Memory B cell (primary cell): ENCODE results near the gene PANK1.

ENCODE experiments used
- ATAC-seq: fragments of 150-1000 bp; cut with Tn5 transposase; 2 replicates; pipeline ENCODE4 v1.10.0; 2021; ENCODE audit warnings: low read depth, mild to moderate bottlenecking, moderate library complexity
- DNase-seq, 2 donors: peaks; one replicate each; pipeline ENCODE4 v3.0.0; 2022; ENCODE audit warnings: low spot score in 2 of 2
- H3K27ac Mint-ChIP-seq: one replicate; pipeline ENCODE4 v1.8.0; 2022; ENCODE audit warnings: mild to moderate bottlenecking, moderate library complexity, mixed read lengths
- H3K27me3 Mint-ChIP-seq: one replicate; pipeline ENCODE4 v1.8.0; 2022; ENCODE audit warnings: mixed read lengths
- H3K36me3 Mint-ChIP-seq: one replicate; pipeline ENCODE4 v1.8.0; 2022; ENCODE audit warnings: mild to moderate bottlenecking, mixed read lengths
- H3K4me1 Mint-ChIP-seq: one replicate; pipeline ENCODE4 v1.8.0; 2022; ENCODE audit warnings: mixed read lengths
- H3K4me3 Mint-ChIP-seq: one replicate; pipeline ENCODE4 v1.8.0; 2022; ENCODE audit warnings: mild to moderate bottlenecking, moderate library complexity, mixed read lengths
- H3K9me3 Mint-ChIP-seq: one replicate; pipeline ENCODE4 v1.8.0; 2022; ENCODE audit warnings: mixed read lengths

PANK1 gene

DNA sequence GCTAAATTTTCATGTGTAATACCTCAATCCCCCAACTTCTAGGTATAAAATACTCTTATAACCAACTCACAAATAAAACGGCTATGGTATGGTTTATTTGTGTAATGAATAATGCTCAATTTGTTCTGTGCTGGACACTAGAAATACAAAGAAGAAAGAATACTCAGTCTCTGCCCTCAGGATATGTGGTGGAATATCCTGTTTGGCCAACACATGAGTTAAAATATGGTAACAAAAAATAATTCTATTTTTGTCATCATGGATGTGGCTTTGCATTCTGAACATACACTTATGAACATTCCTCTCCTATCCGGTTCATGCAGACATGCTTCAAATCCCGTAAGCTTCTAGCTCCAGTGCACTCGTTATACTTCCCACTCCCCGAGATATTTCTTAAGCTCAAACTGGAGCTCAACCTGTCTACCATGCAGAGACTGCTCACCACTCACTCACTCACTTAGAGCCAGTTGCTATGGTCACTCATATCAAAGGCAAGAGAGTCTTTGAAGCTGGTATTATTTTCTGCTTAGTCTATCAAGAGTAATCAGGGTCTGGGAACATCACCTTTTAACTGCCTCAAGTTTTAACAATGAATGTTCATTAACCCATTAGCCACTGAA lies 55.8 kb downstream of the PANK1 start:
- Mint-ChIP-seq H3K36me3 (peaks cover 6% of the 10 kb centered on the region), H3K27me3 (no peaks in the 10 kb centered on the region), H3K4me1 (no peaks in the 10 kb centered on the region), H3K9me3 (no peaks in the 10 kb centered on the region), H3K4me3 (no peak overlapping the region), H3K27ac (no peak overlapping the region)
- ATAC-seq (no peak), DNase-seq (no peak)

DNA sequence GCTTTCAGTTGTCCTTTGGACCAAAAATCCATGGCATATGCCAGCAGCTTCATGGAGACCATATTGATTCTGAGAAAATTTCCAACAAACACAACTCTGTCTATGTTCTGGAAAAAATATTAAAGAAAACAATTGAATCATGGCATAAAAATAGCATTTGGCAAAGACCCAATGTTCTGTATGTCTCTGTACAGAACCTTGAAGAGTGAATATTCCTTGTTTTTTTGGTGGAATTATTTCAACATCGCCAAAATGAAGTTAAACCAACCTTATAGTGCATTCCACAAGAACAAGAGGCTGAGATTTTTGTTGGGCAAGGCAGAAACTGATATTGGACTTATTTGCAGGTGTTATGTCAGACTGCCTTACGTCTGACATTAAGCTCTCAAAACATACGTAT lies 56.4 kb downstream of the PANK1 start:
- Mint-ChIP-seq H3K4me3 (no peak overlapping the region), H3K36me3 (peaks cover 6% of the 10 kb centered on the region), H3K27me3 (no peaks in the 10 kb centered on the region), H3K9me3 (no peaks in the 10 kb centered on the region), H3K4me1 (no peaks in the 10 kb centered on the region), H3K27ac (no peak overlapping the region)
- no peak for ATAC-seq
- no peak for DNase-seq

DNA sequence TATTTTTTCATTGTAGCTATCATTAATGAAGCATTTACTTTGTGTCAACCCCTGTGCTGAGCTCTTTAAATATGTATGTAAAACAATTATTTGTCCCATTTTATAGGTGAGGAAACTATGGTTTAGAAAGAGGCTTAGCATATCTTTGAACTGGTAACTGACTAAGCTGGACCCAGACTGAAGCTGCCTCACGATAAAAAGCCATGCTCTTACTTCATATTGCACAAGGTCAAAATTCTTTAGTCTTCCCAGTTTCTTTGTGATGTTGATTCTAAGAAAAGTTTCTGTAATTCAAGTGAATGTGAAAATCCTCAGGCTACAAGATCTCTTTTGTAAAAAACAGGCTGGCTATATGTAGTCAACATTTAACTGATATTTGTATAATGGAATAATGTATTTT lies 63.0 kb downstream of the PANK1 start:
- ATAC-seq (no peak), DNase-seq (no peak)
- Mint-ChIP-seq H3K4me1 (no peaks in the 10 kb centered on the region), H3K4me3 (no peak overlapping the region), H3K27ac (no peak overlapping the region), H3K36me3 (peaks cover 2% of the 10 kb centered on the region), H3K27me3 (no peaks in the 10 kb centered on the region), H3K9me3 (no peaks in the 10 kb centered on the region)

GRCh38 chr10:89580243-89580642 lies 64.8 kb downstream of the PANK1 start:
- no peak for DNase-seq
- H3K4me1 Mint-ChIP-seq = no peaks in the 10 kb centered on the region
- no peak overlapping the region for H3K27ac Mint-ChIP-seq
- no peak overlapping the region for H3K4me3 Mint-ChIP-seq
- H3K36me3 Mint-ChIP-seq = peaks cover 2% of the 10 kb centered on the region
- H3K9me3 Mint-ChIP-seq = no peaks in the 10 kb centered on the region
- no peaks in the 10 kb centered on the region for H3K27me3 Mint-ChIP-seq
- ATAC-seq = no peak

DNA sequence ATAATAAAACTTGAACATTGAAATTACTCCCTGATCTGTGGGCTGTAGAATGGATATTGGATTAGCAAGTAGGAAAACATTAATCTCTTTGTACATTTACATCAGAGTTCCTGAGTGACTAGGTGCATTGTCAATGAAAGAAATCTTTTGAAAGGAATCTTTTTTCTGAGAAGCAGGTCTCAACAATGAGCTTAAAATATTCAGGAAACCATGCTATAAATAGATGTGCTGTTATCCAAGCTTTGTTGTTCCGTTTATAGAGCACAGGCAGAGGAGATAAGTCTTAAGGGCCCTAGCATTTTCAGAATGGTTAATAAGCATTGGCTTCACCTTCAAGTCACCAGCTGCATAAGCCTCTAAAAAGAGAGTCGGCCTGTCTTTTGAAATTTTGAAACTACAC lies 68.3 kb downstream of the PANK1 start:
- H3K27ac Mint-ChIP-seq = no peak overlapping the region
- no peaks in the 10 kb centered on the region for H3K4me1 Mint-ChIP-seq
- H3K36me3 Mint-ChIP-seq = no peaks in the 10 kb centered on the region
- H3K9me3 Mint-ChIP-seq = no peaks in the 10 kb centered on the region
- H3K27me3 Mint-ChIP-seq = no peaks in the 10 kb centered on the region
- ATAC-seq (no peak), DNase-seq (no peak)
- no peak overlapping the region for H3K4me3 Mint-ChIP-seq

DNA sequence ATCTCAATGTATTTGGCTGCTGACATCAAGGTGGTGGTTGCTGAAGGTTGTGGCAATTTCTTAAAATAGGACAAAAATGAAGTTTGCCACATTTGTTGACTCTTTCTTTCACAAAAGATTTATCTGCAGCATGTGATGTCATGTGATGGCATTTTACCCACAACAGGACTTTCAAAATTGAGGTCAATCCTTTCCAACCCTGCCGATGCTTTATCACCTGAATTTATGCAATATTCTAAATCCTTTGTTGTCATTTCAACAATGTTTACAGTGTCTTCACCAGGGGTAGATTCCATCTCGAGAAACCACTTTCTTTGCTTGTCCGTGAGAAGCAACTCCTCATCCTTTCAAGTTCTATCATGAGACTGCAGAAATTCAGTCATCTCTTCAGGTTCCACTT lies 69.0 kb downstream of the PANK1 start:
- DNase-seq (no peak), ATAC-seq (no peak)
- H3K36me3 Mint-ChIP-seq = no peaks in the 10 kb centered on the region
- H3K9me3 Mint-ChIP-seq = no peaks in the 10 kb centered on the region
- H3K27me3 Mint-ChIP-seq = no peaks in the 10 kb centered on the region
- H3K4me1 Mint-ChIP-seq = no peaks in the 10 kb centered on the region
- no peak overlapping the region for H3K27ac Mint-ChIP-seq
- H3K4me3 Mint-ChIP-seq = no peak overlapping the region

DNA sequence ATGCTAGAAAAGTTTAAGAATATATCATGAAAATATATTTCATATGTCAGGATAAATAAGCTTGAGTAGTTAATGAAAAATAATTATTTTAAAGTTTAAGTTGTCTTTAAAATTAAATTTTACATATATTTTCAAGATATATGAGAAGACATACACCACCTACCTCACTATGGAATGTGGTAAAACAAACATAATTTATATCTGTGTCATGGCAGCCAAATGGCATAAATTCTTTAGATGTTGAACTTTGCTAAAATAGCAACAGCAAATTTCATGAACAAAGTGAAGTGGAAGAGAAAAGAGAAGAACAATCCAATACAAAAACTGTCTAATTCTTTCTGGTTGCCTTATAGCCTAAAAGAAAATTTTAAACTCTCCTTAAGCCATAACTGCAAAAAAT lies 70.0 kb downstream of the PANK1 start:
- DNase-seq (no peak), ATAC-seq (no peak)
- H3K9me3 Mint-ChIP-seq = no peaks in the 10 kb centered on the region
- H3K4me3 Mint-ChIP-seq = no peak overlapping the region
- no peak overlapping the region for H3K27ac Mint-ChIP-seq
- H3K27me3 Mint-ChIP-seq = no peaks in the 10 kb centered on the region
- H3K36me3 Mint-ChIP-seq = no peaks in the 10 kb centered on the region
- no peaks in the 10 kb centered on the region for H3K4me1 Mint-ChIP-seq

GRCh38 chr10:89574368-89574767 lies 70.7 kb downstream of the PANK1 start:
- Mint-ChIP-seq H3K9me3 (no peaks in the 10 kb centered on the region), H3K4me1 (no peaks in the 10 kb centered on the region), H3K36me3 (no peaks in the 10 kb centered on the region), H3K4me3 (no peak overlapping the region), H3K27me3 (no peaks in the 10 kb centered on the region), H3K27ac (no peak overlapping the region)
- DNase-seq (no peak), ATAC-seq (no peak)

- no peak for DNase-seq
These were observed 77.3 kb downstream of the PANK1 start for GRCh38 chr10:89567576-89568245.

DNA sequence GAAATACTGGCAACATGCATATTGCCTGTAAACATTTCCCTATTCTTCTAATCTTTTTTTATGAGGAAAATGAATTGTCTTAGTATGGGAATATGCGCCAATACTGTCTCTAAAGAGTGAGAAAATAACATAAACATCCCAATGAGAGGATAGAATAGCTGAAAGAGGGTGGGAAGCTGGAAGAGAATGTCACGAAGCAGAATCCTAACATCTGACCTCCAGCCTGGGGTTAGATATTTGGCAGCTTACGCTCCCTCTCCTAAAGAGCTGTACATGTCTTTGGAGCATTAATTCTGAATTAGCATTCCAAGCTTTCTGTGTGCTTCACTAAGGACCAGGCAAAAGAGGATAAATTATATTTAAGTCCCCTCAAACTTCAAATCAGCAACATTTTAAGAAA lies 78.0 kb downstream of the PANK1 start:
- H3K27me3 Mint-ChIP-seq = peaks cover 2% of the 10 kb centered on the region
- H3K36me3 Mint-ChIP-seq = no peaks in the 10 kb centered on the region
- H3K27ac Mint-ChIP-seq = no peak overlapping the region
- DNase-seq (no peak), ATAC-seq (no peak)
- no peaks in the 10 kb centered on the region for H3K9me3 Mint-ChIP-seq
- no peaks in the 10 kb centered on the region for H3K4me1 Mint-ChIP-seq
- H3K4me3 Mint-ChIP-seq = no peak overlapping the region

More at GRCh38 chr10:89567576-89568245, 77.3 kb downstream of the PANK1 start:
- ATAC-seq = no peak
- no peaks in the 10 kb centered on the region for H3K36me3 Mint-ChIP-seq
- H3K9me3 Mint-ChIP-seq = no peaks in the 10 kb centered on the region
- no peak overlapping the region for H3K27ac Mint-ChIP-seq
- no peaks in the 10 kb centered on the region for H3K4me1 Mint-ChIP-seq
- H3K4me3 Mint-ChIP-seq = no peak overlapping the region
- peaks cover 2% of the 10 kb centered on the region for H3K27me3 Mint-ChIP-seq

GRCh38 chr10:89566095-89566950 lies 78.7 kb downstream of the PANK1 start:
- H3K4me1 Mint-ChIP-seq = no peaks in the 10 kb centered on the region
- H3K27ac Mint-ChIP-seq = no peak overlapping the region
- no peak overlapping the region for H3K4me3 Mint-ChIP-seq
- H3K9me3 Mint-ChIP-seq = no peaks in the 10 kb centered on the region
- peaks cover 2% of the 10 kb centered on the region for H3K27me3 Mint-ChIP-seq
- no peak for ATAC-seq
- DNase-seq = no peak
- no peaks in the 10 kb centered on the region for H3K36me3 Mint-ChIP-seq

DNA sequence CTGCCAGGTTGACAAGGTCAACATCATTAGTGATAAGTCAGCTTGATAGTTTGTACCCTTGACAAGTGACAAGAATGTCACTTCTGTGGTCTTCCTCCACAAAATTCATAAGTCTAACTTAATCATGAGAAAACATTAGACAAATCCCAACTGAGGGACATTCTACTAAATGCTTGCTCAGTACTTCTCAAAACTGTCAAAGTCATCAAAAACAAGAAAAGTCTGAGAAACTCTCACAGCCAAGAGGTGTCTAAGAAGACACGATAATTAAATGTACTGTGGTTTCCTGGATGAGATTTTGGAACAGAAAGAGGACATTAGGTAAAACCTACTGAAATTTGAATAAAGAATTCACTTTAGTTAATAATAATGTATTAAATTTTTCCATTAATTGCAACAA lies 79.9 kb downstream of the PANK1 start:
- Mint-ChIP-seq H3K27me3 (peaks cover 2% of the 10 kb centered on the region), H3K36me3 (no peaks in the 10 kb centered on the region), H3K27ac (no peak overlapping the region), H3K4me1 (no peaks in the 10 kb centered on the region), H3K9me3 (no peaks in the 10 kb centered on the region), H3K4me3 (no peak overlapping the region)
- no peak for DNase-seq
- no peak for ATAC-seq

DNA sequence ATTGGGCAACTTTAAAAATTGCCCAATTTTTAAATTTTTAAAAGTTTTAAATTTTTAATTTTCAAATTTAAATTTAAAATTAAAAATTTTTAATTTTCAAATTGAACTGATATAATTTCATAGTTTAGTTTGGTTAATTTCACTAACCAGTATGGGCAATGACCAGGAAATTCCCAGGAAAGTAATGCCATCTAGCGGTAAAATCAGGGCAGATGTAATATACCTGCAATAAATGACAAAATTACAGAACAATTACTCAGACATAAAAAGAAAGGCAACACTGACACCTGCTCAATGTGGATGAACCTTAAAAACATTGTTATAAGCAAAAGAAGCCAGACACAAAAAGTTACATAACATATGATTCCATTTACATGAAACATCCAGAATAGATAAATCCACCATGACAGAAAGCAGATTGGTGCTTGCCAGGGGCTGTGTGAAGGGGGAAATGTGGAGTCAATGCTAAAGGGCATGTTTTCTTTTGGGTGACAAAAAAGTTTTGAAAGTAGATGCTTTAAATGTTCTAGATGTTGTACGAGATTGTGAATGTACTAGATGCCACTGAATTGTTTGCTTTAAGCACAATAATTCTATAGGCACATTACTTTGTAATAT lies 81.1 kb downstream of the PANK1 start:
- peaks cover 2% of the 10 kb centered on the region for H3K27me3 Mint-ChIP-seq
- ATAC-seq (peak; percentile 77), DNase-seq (peak in 1 of 2 donors; percentile 40)
- no peak overlapping the region for H3K27ac Mint-ChIP-seq
- no peak overlapping the region for H3K4me3 Mint-ChIP-seq
- H3K36me3 Mint-ChIP-seq = no peaks in the 10 kb centered on the region
- H3K4me1 Mint-ChIP-seq = no peaks in the 10 kb centered on the region
- H3K9me3 Mint-ChIP-seq = no peaks in the 10 kb centered on the region

GRCh38 chr10:89563311-89563710 lies 81.7 kb downstream of the PANK1 start:
- DNase-seq (no peak), ATAC-seq (no peak)
- Mint-ChIP-seq H3K36me3 (no peaks in the 10 kb centered on the region), H3K27ac (no peak overlapping the region), H3K9me3 (no peaks in the 10 kb centered on the region), H3K4me1 (no peaks in the 10 kb centered on the region), H3K4me3 (no peak overlapping the region), H3K27me3 (peaks cover 2% of the 10 kb centered on the region)
